ENCODE data around the gene FTCD.

GRCh38 chr21:46144464-46145070 lies 10.8 kb downstream of the FTCD start:
- no peak for TF ChIP-seq CTCF (IDR thresholded peaks at IDR 0.05; ENCODE audit: low read length)
- no peak for TF ChIP-seq EZH2 (optimal IDR thresholded peaks at IDR 0.05; ENCODE audit: low read depth, low read length)
- TF ChIP-seq EZH2phosphoT487 (IDR thresholded peaks at IDR 0.05; ENCODE audit: low read length), result no peak

All from MM.1S (cell line).